GM19467 (cell line): ENCODE results near the gene KRT17.
"Not testable (repeated sequence)": the region's sequence is repeated elsewhere in the genome, so short reads cannot be mapped to it uniquely, and the experiment has no call there.

ENCODE experiments used
- ATAC-seq: cut with Tn5 transposase; IDR thresholded peaks from one replicate; pipeline ENCODE4 v1.9.1; 2021; ENCODE audit warnings: mild to moderate bottlenecking, moderate library complexity; ENCODE audit not compliant: unreplicated experiment

The KRT17 gene

DNA sequence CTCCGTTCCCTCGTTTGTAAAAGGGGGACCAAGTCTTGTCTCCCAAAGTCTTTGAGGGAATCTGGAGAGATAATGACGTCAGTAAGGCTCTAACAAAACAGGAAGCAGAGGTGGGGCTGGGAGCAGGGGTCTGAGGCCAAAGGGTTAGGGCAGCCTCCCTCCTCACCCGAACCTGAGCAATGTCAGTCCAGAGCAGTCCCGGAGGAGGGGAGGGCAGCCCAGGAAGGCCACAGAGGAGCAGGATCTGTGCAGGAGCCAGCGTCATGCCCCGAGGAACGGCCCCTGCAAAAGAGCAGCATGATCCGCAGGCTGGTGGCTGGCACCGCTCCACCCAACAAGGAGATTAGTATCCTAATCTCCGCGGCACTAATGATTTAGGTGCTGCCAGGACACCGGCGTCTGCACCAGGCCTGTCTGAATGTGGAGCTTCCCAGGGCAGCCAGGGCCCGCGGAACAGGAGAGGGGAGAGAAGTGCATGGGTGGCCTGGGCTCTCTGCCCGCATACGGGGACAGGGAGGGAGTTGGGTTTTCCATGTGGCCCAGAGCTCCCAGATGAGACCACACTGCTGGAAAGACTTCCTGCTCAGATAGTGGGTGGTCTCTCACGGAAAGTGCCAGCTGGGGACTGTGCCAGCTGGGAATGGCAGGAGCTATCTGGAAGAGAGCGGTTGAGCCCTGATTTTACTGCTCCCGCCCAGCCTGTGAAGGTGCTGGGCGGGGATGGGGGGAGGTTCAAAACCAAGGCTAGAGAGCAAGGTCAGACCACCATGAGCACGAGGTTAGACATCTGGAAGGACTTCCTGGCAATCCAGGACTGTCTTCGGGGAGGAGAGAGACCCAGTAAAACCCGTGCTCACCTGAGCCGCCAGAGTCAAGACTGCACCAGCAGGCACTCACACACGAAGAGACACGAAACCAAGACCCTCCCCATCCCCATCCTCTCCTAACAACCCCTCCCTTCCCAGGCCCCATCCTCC lies 11.0 kb upstream of the KRT17 start:
- no peak for ATAC-seq

DNA sequence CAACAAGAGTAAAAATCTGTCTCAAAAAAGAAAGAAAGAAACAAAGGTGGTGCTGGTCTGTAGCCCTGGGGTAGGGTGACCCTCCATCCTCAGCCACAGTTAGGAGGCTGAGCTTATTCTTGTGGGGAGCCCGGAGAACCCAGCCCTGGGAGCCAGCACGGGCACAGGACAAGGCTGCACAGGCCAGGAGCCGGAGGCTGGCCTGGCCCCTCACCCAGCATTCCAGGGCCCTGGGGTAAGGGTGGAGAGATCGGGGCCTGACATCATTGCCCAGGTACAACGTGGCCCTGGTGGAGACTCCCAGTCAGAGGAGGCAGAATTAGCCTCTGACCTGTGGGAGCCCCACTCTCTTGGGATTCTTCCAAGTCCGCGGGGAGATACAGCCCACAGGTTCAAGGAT lies 10.3 kb upstream of the KRT17 start:
- no peak for ATAC-seq

GRCh38 chr17:41633556-41634199 lies 9.3 kb upstream of the KRT17 start:
- no peak for ATAC-seq

DNA sequence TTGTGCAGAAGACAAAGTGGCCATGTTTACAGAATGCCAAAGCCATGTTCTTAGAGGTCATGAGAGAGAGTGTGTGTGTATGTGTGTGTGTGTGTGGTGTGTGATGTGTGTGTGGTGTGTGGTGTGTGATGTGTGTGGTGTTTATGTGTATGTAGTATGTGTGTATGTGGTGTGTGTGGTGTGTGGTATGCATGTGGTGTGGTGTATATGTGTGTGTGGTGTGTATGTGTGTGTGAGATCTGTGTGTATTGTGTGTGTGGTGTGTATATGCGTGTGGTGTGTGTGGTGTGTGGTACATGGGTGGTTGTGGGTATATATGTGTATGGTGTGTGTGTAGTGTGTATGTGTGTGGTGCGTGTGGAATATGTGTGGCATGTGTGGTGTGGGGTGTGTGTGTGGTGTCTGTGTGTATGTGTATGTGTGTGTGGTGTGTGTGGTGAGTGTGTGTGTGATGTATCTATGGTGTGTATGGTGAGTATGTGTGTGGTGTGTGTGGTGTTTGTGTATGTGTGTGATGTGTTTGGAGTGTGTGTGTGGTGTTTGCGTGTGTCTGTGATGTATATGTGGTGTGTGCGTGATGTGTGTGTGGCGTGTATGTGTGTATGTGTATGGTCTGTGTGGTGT lies 8.2 kb upstream of the KRT17 start:
- no peak for ATAC-seq

DNA sequence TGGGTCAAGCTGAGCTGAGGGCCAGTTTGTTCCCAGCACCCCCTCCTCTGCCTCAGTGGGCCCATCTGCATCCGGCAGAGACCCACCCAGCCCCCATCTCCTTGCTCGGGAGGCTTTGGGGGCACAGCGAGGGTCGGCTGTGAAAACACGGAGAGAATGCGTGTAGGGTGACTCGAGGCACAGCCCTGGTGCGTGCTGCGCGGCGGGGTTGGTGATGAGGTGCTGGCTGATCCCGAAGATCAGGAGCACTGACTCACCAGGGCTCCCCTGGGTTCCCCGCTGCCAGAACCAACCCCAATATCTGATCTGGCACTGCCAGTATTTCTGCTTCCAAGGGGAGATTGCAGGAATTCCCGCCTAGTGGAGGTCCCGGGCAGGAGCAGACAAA lies 7.5 kb upstream of the KRT17 start:
- no peak for ATAC-seq

- no peak for ATAC-seq
Measured at GRCh38 chr17:41631025-41631897, 6.9 kb upstream of the KRT17 start.

- no peak for ATAC-seq
Measured at GRCh38 chr17:41629826-41630670, 5.7 kb upstream of the KRT17 start.

- no peak for ATAC-seq
Measured at GRCh38 chr17:41629316-41629715, 4.9 kb upstream of the KRT17 start.

GRCh38 chr17:41628621-41629255 lies 4.4 kb upstream of the KRT17 start:
- not testable (repeated sequence) for ATAC-seq

- not testable (repeated sequence) for ATAC-seq
Measured at GRCh38 chr17:41628073-41628370, 3.6 kb upstream of the KRT17 start.

GRCh38 chr17:41627316-41628072 lies 3.1 kb upstream of the KRT17 start:
- ATAC-seq = no peak

DNA sequence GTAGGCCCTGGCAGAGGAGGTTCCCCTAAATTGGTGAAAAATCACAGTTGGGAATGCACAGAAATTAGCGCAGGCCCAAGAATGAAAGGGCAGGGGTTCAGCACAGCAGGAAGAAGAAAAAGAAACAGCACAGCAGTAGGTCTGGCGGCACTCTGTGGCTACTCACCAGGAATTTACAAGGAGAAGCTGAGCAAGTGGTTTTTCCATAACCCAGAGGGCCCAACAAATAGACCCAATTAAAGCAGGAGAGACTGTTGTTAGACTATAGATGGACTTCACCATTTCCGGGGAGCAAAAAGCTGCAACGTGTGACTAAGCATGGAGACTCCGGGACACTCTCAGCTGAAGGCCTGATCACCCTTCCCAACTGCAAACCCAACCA lies 2.5 kb upstream of the KRT17 start:
- ATAC-seq = not testable (repeated sequence)

DNA sequence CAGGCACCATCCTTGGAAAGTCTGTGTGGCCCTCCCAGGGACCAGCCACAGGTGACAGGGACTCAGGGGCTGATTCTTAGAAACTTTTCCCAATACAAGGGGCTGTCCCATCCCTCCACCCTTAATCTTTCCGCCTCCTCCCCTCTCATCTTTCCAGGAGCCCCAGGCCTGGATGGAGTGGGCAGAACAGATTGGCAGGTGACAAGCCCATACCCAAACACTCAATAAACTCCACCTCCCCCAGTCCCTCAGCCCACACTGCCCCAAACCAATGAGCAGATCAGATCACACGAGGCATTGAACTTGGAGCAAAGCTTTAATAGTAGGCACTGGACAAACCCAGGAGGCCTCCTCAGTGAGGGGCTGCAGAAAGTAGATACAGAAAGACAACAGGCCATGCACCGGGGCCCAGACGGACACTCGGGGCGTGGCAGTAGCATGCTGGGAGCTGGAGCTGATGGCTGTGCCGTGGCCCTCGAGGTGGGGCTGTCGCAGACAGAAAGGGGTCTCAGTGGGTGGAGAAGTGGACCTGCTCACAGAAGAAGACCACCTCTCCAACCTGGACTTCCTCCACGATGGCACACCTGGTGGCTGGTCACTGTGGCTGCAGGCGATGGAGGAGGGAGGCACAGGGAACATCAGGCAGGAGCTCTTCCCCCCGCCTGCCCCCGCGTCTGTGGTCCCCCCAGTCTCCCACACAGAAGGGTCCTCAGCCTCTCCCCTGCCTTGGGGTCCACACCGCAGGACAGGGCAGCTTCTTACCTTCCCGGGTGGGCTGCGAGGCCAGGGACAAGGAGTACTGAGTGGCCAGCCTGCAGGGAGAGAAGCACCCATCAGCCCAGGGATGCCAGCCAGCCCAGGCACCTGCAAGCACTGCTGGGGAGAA lies 1.9 kb upstream of the KRT17 start:
- ATAC-seq = not testable (repeated sequence)

DNA sequence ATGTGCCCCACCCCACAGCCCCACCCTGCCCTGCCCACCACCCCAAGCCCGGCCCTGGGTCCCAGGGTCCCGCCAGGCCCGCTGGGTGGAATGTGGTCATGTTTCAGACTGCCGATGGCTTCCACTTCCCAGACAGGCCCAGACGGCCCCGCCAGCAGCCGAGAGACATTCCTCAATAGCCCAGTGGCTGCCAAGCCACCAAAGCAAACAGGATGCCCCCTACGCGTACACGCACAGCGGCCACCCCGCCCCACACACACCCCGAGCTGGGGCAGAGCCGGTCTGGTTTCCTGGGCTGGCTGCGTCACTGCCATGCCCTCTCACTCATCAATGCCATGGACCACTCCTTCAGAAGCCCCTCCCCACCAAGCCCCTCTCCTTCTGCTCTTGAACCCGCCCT lies 1.2 kb upstream of the KRT17 start:
- no peak for ATAC-seq

GRCh38 chr17:41623184-41623861 lies 1.1 kb downstream of the KRT17 start:
- not testable (repeated sequence) for ATAC-seq

- ATAC-seq = not testable (repeated sequence)
Measured at GRCh38 chr17:41622340-41623183, 1.8 kb downstream of the KRT17 start.
